ENCODE results near the gene TMEM132D. TPM values are rescaled to one million over a fixed set of nuclear protein-coding genes. Genes with fewer than 3 reads are reported as not detected.

The TMEM132D gene
- total RNA-seq, 2 donors from 2014 or later = not detected

GRCh38 chr12:129558036-129558435 is 345.8 kb downstream of the TMEM132D start:
- H3K36me3 ChIP-seq = no peaks in the 10 kb centered on the region
- no peak for TF ChIP-seq CTCF (IDR thresholded peaks at IDR 0.05)
- no peak overlapping the region for H3K27ac ChIP-seq
- no peaks in the 10 kb centered on the region for H3K4me1 ChIP-seq
- no peaks in the 10 kb centered on the region for H3K9me3 ChIP-seq
- no peaks in the 10 kb centered on the region for H3K27me3 ChIP-seq
- DNase-seq (ENCODE audit: low spot score) = no peak
- H3K4me3 ChIP-seq = no peak overlapping the region

GRCh38 chr12:129556082-129556481 is 347.7 kb downstream of the TMEM132D start:
- TF ChIP-seq CTCF (IDR thresholded peaks at IDR 0.05) = no peak
- no peak for DNase-seq (ENCODE audit: low spot score)
- Histone ChIP-seq H3K27ac (no peak overlapping the region), H3K9me3 (no peaks in the 10 kb centered on the region), H3K4me3 (no peak overlapping the region), H3K4me1 (no peaks in the 10 kb centered on the region), H3K36me3 (no peaks in the 10 kb centered on the region), H3K27me3 (no peaks in the 10 kb centered on the region)

GRCh38 chr12:129552996-129553750 is 350.7 kb downstream of the TMEM132D start:
- no peak for DNase-seq (ENCODE audit: low spot score)
- Histone ChIP-seq H3K27me3 (no peaks in the 10 kb centered on the region), H3K27ac (no peak overlapping the region), H3K4me3 (no peak overlapping the region), H3K36me3 (no peaks in the 10 kb centered on the region), H3K4me1 (no peaks in the 10 kb centered on the region), H3K9me3 (no peaks in the 10 kb centered on the region)
- no peak for TF ChIP-seq CTCF (IDR thresholded peaks at IDR 0.05)

GRCh38 chr12:129551441-129551840 is 352.4 kb downstream of the TMEM132D start:
- no peak overlapping the region for H3K4me3 ChIP-seq
- H3K27ac ChIP-seq = no peak overlapping the region
- no peak for TF ChIP-seq CTCF (IDR thresholded peaks at IDR 0.05)
- H3K9me3 ChIP-seq = no peaks in the 10 kb centered on the region
- DNase-seq (ENCODE audit: low spot score) = no peak
- H3K27me3 ChIP-seq = no peaks in the 10 kb centered on the region
- no peaks in the 10 kb centered on the region for H3K36me3 ChIP-seq
- H3K4me1 ChIP-seq = no peaks in the 10 kb centered on the region

- DNase-seq (ENCODE audit: low spot score) = no peak
- no peaks in the 10 kb centered on the region for H3K9me3 ChIP-seq
- H3K4me3 ChIP-seq = no peak overlapping the region
Observed at GRCh38 chr12:129550353-129550752, 353.5 kb downstream of the TMEM132D start.

More at GRCh38 chr12:129550353-129550752, 353.5 kb downstream of the TMEM132D start:
- H3K27me3 ChIP-seq = no peaks in the 10 kb centered on the region
- TF ChIP-seq CTCF (IDR thresholded peaks at IDR 0.05) = no peak
- no peaks in the 10 kb centered on the region for H3K4me1 ChIP-seq
- H3K36me3 ChIP-seq = no peaks in the 10 kb centered on the region
- H3K27ac ChIP-seq = no peak overlapping the region
